Body of pancreas (tissue), 4 donors: ENCODE measurements around the gene ANKRD29. TPM values are rescaled to one million over a fixed set of nuclear protein-coding genes. Genes with fewer than 3 reads are reported as not detected.
"Not testable (repeated sequence)": the region's sequence is repeated elsewhere in the genome, so short reads cannot be mapped to it uniquely, and the experiment has no call there.

Source experiments
- ATAC-seq: fragments of 150-250 bp; one replicate; pipeline ENCODE4 v1.9.1; 2016
- DNase-seq, 4 donors: peaks; one replicate each; pipeline ENCODE4 v3.0.0-alpha.2; 2019
- H3K27ac ChIP-seq, 4 donors: fragments of 200-600 bp; sonication (generic); 1 replicate in 3 of 4; 2 replicates in 1 of 4; pipeline versions ENCODE4 v1.5.1 to v1.6.1; 2016 to 2019; ENCODE audit warnings: mild to moderate bottlenecking in 1 of 4, mixed read lengths in 1 of 4, moderate library complexity in 1 of 4
- H3K27me3 ChIP-seq, 2 donors: fragments of 200-600 bp; sonication (generic); one replicate each; pipeline ENCODE4 v1.6.0; 2016; ENCODE audit warnings: mild to moderate bottlenecking in 1 of 2
- H3K36me3 ChIP-seq, 2 donors: fragments of 200-600 bp; sonication (generic); replicated peaks in 1 of 2; 2 replicates each; pipeline ENCODE4 v1.5.1; 2016; ENCODE audit warnings: low read depth in 2 of 2; ENCODE audit not compliant: insufficient read depth in 1 of 2
- H3K4me1 ChIP-seq: fragments of 200-600 bp; sonication (generic); one replicate; pipeline ENCODE4 v1.6.0; 2016
- H3K4me3 ChIP-seq, 2 donors: fragments of 200-600 bp; sonication (generic); 1 replicate in 1 of 2; 2 replicates in 1 of 2; pipeline ENCODE4 v1.5.1; 2016 to 2019
- H3K9me3 ChIP-seq, 3 donors: fragments of 200-600 bp; sonication (generic); 1 replicate in 2 of 3; 2 replicates in 1 of 3; pipeline ENCODE4 v1.5.1; 2016
- POLR2A ChIP-seq, 3 donors: fragments of 450-650 bp; IDR thresholded peaks; one replicate each; pipeline ENCODE4 v1.6.1; 2016; ENCODE audit warnings: antibody characterized with exemption in 3 of 3, mild to moderate bottlenecking in 2 of 3
- WGBS, 2 donors: methylation state at CpG; one replicate each; pipeline ENCODE4 v1.1.5; 2017; 5-methylcytosine and 5-hydroxymethylcytosine counted together
- intact Hi-C: fragments of 100-400 bp; cut with DNase I; formaldehyde crosslinking; loops from one replicate; pipeline ENCODE4 v1.15.1; 2023
- total RNA-seq, 2 donors: library from RNA; depleted of rRNA; stranded (reverse); fragments of >200 nt; gene quantifications; one replicate each; pipeline ENCODE4 v1.1.0, GENCODE V29; 2016
- TF ChIP-seq, protein P1 (sequence below), 7 experiments: fragments of 450-650 bp in 4 of 7; fragments of 200-600 bp in 3 of 7; sonication (generic) in 3 of 7; IDR thresholded peaks; one replicate each; pipeline ENCODE4 v1.5.1; 2016 to 2019; ENCODE audit warnings: antibody characterized with exemption in 7 of 7

The ANKRD29 gene
- total RNA-seq, 2 donors from 2014 or later, result 0.52 to 3.3 TPM

DNA sequence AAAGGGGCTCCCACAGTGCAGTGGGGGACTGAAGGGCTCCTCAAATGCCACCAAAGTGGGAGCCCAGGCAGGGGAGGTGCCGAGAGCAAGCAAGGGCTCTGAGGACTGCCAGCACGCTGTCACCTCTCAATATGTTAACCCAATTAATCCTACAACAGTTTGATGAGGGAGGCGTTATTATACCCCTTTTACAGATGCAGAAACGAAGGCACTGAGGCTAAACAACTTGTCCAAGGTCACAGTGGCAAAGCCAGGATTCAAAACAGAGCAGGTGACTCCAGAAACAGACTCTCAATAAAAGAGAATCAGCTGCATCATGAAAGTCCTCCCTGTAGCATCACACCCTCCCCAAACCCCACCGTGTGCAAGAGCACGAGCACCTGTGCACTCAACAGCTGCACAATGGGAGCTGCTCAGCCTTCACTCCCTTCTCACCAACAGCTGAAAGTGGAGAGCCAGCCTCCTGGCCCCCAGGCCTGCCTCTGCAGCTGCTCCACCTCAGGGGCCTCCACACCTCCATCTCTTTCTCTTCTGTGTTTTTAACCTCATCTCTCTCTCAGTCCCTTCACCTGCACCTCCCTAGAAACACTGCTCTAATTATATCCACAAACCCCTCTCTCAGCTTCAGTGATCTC lies 84.5 kb downstream of the ANKRD29 start:
- Histone ChIP-seq H3K27ac (no peak overlapping the region), H3K36me3 (no peaks in the 10 kb centered on the region), H3K9me3 (no peaks in the 10 kb centered on the region), H3K4me1 (peaks cover 16% of the 10 kb centered on the region), H3K27me3 (no peaks in the 10 kb centered on the region), H3K4me3 (no peak overlapping the region)
- intact Hi-C loops, result loop anchor here (10.0 kb wide), 1 partner anchor 63 kb away; no protein-coding TSS in a partner anchor
- DNase-seq, result no peak
- ATAC-seq, result no peak
- no peak for TF ChIP-seq POLR2A (IDR thresholded peaks at IDR 0.05)
- TF ChIP-seq, protein P1, sequence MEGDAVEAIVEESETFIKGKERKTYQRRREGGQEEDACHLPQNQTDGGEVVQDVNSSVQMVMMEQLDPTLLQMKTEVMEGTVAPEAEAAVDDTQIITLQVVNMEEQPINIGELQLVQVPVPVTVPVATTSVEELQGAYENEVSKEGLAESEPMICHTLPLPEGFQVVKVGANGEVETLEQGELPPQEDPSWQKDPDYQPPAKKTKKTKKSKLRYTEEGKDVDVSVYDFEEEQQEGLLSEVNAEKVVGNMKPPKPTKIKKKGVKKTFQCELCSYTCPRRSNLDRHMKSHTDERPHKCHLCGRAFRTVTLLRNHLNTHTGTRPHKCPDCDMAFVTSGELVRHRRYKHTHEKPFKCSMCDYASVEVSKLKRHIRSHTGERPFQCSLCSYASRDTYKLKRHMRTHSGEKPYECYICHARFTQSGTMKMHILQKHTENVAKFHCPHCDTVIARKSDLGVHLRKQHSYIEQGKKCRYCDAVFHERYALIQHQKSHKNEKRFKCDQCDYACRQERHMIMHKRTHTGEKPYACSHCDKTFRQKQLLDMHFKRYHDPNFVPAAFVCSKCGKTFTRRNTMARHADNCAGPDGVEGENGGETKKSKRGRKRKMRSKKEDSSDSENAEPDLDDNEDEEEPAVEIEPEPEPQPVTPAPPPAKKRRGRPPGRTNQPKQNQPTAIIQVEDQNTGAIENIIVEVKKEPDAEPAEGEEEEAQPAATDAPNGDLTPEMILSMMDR (IDR thresholded peaks at IDR 0.05), result no peak
- WGBS, 2 donors, result 95% methylated on average over 2 to 6 of the region's 6 CpGs

DNA sequence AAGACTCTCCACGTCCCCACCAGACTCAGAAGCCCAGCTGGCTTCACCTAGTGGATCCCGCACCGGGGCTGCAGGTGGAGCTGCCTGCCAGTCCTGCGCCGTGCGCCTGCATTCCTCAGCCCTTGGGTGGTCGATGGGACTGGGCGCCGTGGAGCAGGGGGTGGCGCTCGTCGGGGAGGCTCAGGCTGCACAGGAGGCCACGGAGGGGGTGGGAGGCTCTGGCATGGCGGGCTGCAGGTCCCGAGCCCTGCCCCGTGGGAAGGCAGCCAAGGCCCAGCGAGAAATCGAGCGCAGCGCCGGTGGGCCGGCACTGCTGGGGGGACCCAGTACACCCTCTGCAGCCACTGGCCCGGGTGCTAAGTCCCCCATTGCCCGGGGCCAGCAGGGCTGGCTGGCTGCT lies 85.2 kb downstream of the ANKRD29 start:
- 95% methylated on average over 21 of the region's 24 CpGs; no CpG with 5 or more reads in 1 of the 2 donors for WGBS, 2 donors
- DNase-seq, H3K9me3 ChIP-seq, H3K27ac ChIP-seq, H3K36me3 ChIP-seq, ATAC-seq, H3K27me3 ChIP-seq, H3K4me3 ChIP-seq: not testable (repeated sequence)
- H3K4me1 ChIP-seq, result peaks cover 16% of the 10 kb centered on the region
- intact Hi-C loops, result loop anchor here (10.0 kb wide), 1 partner anchor 63 kb away; no protein-coding TSS in a partner anchor

DNA sequence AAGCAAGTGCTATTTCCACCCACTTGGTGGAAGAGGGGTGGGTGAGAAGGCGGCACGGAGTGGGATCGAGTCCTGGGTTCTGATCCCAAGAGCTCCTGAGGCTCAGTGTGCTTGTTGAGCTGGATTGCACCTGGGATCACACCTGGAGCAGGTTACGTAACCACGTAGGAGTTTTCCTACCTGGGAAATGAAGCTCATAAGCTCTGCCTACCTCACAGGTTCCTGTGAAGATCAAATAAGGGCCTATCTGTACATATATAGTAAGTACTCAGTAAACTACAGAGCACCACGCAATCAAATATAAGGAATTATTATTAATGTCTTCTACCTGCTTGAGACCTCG lies 87.4 kb downstream of the ANKRD29 start:
- 85 to 93% methylated on average over 7 of the region's 7 CpGs for WGBS, 2 donors
- intact Hi-C loops, result loop anchor here (10.0 kb wide), 1 partner anchor 60 kb away; no protein-coding TSS in a partner anchor
- Histone ChIP-seq H3K27me3 (no peaks in the 10 kb centered on the region), H3K36me3 (peaks cover 0 to 1% of the 10 kb centered on the region in 2 donors), H3K27ac (no peak overlapping the region), H3K4me1 (peaks cover 12% of the 10 kb centered on the region), H3K4me3 (no peak overlapping the region), H3K9me3 (no peaks in the 10 kb centered on the region)
- TF ChIP-seq, protein P1 (IDR thresholded peaks at IDR 0.05), result no peak
- TF ChIP-seq POLR2A (IDR thresholded peaks at IDR 0.05), result no peak
- DNase-seq, result no peak
- ATAC-seq, result no peak

DNA sequence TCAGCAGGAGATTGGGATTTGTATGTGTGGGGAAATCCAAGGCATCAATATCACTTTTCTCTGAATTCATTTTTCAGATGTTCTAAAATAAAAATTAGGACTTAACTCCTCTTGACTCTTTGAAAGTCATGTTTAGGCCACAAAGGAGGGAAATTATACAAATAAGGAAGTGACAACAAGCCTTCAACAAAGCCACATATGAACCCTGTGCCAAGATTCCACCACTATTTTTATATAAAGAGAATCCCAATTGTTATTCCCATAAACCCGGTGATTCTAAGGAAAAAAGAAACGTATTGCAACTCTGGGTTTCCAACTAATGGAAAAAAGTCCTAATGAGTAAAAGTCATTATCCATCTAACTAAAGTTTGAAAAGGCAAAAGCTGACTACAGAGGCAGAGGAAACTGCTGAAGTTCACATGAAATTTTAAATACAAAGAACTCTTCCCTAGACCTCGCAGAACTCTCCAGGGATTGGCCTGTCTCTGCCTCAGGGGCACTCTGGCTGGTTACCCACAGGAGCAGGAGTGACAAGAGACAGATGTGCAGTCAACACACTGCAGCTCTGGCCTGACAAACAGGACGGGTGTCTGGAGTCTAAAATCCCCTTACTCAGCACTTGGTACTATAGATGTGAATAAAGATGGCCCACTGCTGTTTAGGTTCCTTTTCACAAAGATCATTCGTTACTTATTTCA lies 88.0 kb downstream of the ANKRD29 start:
- Histone ChIP-seq H3K27ac (no peak overlapping the region), H3K4me3 (no peak overlapping the region), H3K27me3 (no peaks in the 10 kb centered on the region), H3K9me3 (no peaks in the 10 kb centered on the region), H3K4me1 (peaks cover 7% of the 10 kb centered on the region), H3K36me3 (peaks cover 0 to 1% of the 10 kb centered on the region in 2 donors)
- DNase-seq (no peak), ATAC-seq (no peak)
- WGBS, 2 donors, result 70 to 80% methylated on average over 5 of the region's 5 CpGs
- TF ChIP-seq, protein P1 (IDR thresholded peaks at IDR 0.05), result no peak
- no peak for TF ChIP-seq POLR2A (IDR thresholded peaks at IDR 0.05)
- intact Hi-C loops, result loop anchor here (10.0 kb wide), 1 partner anchor 60 kb away; no protein-coding TSS in a partner anchor

DNA sequence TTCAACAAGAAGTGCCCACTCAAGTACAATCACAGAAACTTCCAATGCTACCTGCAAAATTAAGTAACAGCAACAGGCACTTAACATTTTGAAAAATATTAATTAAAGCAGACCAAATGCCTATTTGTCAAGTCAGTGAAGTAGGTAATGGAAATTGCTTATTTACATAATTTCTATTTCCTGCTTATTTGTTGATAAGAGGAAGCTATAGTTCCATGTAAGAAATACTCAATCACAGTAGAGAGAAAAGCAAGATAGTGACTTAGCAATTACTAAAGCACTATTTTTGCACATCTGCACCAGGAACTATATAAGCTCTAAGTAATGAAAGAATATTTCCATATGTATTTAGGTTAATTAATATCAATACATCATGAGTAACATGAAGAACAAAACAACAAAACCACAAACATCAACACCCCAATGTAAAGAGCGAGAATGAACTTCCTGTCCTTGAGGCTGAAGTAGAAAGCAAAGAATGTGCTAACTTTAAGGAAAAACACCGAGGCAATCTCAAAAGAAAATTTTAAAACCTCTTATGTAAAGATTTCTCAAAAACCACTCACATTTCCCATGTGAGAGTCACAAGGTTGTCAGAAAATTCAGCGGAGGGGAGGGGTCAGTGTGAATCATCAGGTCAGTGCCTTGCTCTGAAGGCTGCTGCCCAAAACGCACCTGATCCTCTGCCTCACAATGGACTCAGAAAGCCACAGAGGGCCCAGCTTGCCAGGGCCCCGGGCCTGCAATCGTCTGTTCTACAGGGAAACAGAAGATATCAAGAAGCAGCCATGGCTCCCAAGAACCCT lies 88.9 kb downstream of the ANKRD29 start:
- no peak for ATAC-seq
- WGBS, 2 donors, result 48 to 65% methylated on average over 6 of the region's 6 CpGs

More for the DNA sequence above, 88.9 kb downstream of the ANKRD29 start:
- Histone ChIP-seq H3K27me3 (no peaks in the 10 kb centered on the region), H3K27ac (no peak overlapping the region), H3K36me3 (peaks cover 0 to 1% of the 10 kb centered on the region in 2 donors), H3K4me3 (no peak overlapping the region), H3K4me1 (no peaks in the 10 kb centered on the region), H3K9me3 (no peaks in the 10 kb centered on the region)
- intact Hi-C loops, result loop anchor here (10.0 kb wide), 1 partner anchor 59 kb away; no protein-coding TSS in a partner anchor
- peak in 1 of 4 donors; percentile 12 for DNase-seq
- TF ChIP-seq POLR2A (IDR thresholded peaks at IDR 0.05), result no peak
- TF ChIP-seq, protein P1 (IDR thresholded peaks at IDR 0.05), result no peak
